GM18858 (cell line): ENCODE data around the gene ARAF.

Experiments
- ATAC-seq: cut with Tn5 transposase; IDR thresholded peaks from one replicate; pipeline ENCODE4 v1.9.1; 2021; ENCODE audit not compliant: unreplicated experiment

The ARAF gene

DNA sequence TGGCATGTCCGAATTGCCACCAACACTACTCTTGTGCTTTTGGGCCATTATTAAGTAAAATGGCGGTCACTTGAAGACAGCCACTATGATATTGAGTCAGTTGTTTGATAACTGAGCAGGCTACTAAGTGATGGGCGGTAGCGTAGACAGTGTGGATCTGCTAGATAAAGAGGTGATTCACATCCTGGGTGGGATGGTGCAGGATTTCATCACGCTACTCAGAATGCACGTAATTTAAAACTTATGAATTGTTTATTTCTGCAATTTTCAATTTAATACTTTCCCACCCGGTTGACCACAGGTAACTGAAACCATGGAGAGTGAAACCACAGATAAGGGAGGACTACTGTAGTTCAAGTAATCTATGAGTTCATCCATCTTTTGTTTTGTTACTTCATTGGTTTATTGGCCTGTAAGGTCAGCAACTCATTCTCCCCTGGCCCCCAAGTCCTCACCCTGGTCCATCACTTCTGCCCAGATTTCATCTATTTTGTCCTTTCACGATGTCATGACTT, 2.9 kb downstream of the ARAF start:
- ATAC-seq: no peak

DNA sequence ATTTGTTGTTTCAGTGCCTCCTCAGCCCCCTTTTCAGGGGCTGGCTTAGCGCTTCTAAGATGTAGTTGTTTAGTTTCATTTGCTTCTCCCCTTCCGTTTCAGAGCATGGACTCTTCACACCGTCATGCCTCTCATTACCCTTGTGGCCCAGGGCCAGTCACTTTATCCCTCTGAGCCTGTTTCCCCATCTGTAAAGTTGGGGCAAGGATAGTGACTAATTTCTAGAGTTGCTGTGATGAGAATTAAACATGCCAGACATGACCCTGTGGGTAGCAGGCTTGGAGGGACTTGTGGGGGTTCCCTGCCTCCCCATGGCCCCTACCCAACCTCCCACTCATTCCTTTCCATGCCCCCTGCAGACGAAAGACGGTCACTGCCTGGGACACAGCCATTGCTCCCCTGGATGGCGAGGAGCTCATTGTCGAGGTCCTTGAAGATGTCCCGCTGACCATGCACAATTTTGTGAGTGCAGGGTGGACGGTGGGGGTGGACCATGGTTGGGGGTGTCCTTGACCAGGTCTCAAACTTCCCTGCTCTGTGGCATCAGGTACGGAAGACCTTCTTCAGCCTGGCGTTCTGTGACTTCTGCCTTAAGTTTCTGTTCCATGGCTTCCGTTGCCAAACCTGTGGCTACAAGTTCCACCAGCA, 3.6 kb downstream of the ARAF start:
- ATAC-seq: no peak

GRCh38 chrX:47566841-47567240, 5.8 kb downstream of the ARAF start:
- ATAC-seq: no peak

GRCh38 chrX:47568656-47569295, 7.8 kb downstream of the ARAF start:
- no peak for ATAC-seq

DNA sequence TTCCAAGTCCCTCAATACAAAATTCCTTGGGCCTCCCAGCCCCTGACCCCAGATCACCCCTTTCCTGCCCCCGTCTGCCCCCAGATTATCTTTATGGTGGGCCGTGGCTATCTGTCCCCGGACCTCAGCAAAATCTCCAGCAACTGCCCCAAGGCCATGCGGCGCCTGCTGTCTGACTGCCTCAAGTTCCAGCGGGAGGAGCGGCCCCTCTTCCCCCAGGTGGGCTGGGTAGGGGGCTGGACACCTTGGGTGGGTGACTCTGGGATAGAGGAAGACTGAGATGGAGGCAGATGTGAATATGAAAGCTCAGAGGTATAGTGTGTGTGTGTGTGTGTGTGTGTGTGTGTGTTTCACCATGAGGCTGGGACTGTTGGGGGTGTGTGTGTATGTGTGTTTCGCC, 9.8 kb downstream of the ARAF start:
- no peak for ATAC-seq

- ATAC-seq: no peak
These were observed 10.2 kb downstream of the ARAF start for GRCh38 chrX:47571215-47571614.

DNA sequence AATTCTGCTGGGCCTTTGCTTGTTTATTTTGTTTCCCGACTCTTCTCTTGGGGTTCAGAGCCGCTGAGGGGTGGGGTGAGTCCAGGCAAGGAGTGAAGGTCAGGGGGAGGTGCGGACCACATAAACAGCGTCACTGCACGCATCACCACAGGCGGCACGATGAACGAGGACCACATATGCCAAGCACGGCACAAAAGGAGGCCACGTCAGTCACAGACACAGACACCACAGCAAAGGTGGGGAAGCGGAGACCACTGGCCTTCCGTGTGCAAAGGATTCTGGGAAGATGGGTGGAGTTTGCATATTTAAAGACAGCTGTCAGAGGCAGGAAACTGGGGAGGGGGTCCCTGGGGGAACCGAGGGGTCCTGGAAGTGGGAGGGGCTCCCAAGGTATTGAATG, 10.9 kb downstream of the ARAF start:
- no peak for ATAC-seq

DNA sequence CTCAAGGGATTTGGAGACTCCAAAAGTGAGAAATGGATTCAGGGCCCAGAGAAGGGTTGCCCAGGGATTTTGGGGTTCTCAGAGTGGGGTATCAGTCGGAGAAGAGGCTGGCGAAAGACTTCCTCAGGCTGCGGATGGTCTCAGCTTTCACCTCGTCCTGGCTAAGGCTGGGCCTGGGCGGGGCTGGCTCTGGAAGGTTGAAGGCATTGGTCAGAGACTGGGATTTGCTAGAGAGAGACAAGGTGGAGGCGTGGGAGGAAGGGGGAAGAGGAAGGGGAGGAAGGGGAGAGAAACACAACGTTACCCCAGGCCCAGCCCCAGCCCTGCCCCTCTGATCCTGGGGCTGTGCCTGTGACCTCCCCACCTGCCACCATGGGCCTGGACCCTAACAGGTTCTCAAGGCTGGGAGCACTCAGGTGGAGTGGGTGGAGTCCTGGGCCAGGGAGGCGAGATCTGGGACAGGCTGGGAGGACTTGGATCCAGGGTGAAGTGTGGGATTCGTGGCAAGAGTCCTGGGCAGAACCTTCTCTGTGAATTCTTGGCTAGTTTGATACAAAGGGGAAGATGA, 11.9 kb downstream of the ARAF start:
- no peak for ATAC-seq

GRCh38 chrX:47573341-47574075, 12.5 kb downstream of the ARAF start:
- ATAC-seq: no peak

GRCh38 chrX:47574076-47574546, 13.1 kb downstream of the ARAF start:
- no peak for ATAC-seq

- ATAC-seq: no peak
These were observed 13.7 kb downstream of the ARAF start for GRCh38 chrX:47574547-47575301.

DNA sequence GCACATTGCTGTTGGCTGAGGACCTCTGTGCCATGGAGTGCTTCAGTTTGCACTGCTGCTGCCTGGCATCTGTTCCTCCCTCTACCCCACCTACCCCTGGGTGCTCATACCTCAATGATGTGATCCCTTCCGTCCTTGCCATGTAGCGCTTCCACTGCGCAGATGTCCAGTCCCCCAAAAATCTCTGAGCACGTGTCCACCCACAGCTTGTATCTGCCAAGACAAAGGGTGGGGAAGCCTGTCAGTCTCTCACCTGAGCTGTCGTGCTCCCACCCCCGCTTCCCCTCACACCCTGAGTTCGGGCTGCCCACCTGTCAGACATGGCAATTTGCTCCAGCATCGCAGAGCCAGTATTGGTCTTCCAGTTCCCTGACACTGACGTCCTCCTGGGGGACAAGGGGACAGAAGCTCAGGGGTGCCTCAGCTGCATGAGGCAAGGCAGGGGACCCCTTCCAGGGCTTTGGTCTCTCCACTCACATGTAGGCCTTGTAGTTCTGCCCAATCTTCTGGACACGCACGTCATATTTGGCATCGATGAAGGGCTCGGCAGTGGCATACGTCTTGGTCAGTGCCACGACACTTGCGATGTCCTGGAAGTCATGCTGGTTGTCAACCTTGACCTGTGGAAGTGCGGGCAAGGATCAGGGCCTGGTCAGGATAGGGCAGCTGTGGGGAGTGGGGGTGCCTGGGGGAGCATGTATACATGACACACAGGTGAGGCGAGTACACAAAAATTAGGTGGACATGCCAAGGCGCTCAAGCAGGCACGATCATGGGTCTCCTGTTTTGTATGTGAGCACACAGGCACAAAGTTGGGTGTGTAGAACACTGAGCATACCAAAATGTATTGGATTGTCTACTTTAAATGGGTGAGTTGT, 15.3 kb downstream of the ARAF start:
- ATAC-seq: no peak

DNA sequence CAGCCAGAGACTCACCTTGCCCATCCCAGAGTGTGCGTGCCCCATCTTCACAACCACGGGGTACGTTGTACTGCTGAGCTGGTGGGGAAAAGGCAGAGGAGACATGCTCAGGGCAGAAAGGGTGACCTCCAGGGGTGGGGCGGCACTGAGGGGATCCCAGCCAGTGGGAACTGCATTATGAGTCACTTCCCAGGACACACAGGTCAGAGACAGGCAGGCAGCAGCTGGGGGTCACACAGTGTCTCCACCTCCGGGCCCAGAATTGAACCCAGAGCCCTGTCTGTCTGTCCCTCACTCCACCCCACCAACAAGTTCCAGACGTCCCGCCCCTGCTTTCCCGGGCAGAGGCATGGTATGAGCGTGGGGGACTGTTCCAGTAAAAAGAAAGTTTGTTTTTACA, 16.4 kb downstream of the ARAF start:
- ATAC-seq: no peak

- ATAC-seq: no peak
These were observed 16.9 kb downstream of the ARAF start for GRCh38 chrX:47577901-47578300.

DNA sequence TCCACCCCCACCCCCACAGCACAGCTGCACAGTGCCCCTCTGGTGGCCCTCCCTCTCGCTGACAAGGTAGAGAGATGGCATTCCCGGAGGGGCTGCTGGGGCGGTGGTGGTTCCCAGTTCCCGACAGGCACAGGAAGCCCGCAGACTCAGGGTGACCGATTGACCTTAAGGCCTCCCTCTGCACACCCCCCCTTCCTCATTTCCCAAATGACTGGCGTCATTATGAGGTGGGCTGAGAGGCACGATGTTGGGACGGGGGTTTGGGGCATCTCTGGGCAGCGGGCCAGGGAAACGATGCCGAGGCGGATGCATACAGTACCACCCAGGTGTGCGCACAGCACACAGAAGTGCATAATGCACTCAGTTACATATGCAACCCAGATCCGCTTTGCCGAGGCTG, 17.7 kb downstream of the ARAF start:
- ATAC-seq: no peak

- no peak for ATAC-seq
These were observed 18.5 kb downstream of the ARAF start for GRCh38 chrX:47579537-47579936.

DNA sequence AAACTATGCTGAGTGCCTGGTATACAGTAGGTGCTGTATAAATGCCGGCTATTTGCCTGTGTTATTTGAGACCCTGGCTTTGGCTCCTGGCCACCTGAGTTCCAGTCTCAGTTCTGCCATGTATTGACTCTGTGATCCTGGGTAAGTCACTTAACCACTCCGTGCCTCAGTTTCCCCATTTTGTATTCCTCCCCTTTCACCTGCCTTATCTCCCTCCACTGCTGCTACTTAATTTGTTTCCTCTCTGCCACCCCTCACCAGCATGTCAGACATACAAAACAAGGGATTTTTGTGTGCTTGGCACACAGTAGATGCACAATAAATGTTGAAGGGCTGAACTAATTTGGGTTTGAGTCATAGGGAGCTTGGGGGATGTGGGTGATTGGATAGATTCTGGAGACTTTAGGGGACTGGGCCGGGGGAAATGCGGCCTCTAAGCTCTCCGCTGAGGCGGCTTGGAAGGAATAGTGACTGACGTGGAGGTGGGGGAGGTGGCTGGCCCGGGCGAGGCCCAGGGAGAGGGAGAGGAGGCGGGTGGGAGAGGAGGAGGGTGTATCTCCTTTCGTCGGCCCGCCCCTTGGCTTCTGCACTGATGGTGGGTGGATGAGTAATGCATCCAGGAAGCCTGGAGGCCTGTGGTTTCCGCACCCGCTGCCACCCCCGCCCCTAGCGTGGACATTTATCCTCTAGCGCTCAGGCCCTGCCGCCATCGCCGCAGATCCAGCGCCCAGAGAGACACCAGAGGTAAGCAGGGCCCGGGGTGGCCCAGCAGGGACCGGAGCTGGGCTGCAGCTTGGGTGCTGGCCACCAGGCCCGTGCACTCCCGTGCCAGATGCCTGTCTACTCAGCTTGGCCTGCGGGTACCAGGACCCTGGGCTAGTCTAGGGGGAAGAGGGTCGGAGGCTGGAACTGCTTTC, 21.0 kb downstream of the ARAF start, which contains the start of gene TIMP1:
Gene TIMP1 (plus strand): TSS at position 706 of the 917 bp plus-strand sequence. CDS start 980 bp downstream, outside the sequence.
- peak; percentile 69 for ATAC-seq

- no peak for ATAC-seq
These were observed 22.3 kb downstream of the ARAF start for GRCh38 chrX:47583240-47583861.
